ENCODE data around the gene SPDEF.
A peak's percentile ranks its signal among the peaks of the same experiment; 100 is the strongest.

SPDEF gene

GRCh38 chr6:34529665-34530327 is 26.3 kb downstream of the SPDEF start:
- Histone ChIP-seq H3K27me3 (ENCODE audit: insufficient read depth, low read length) (no peaks in the 10 kb centered on the region), H3K4me1 (ENCODE audit: insufficient read depth, low read length) (peaks cover 14% of the 10 kb centered on the region; the same call in 1 of the 2 replicates), H3K9me3 (ENCODE audit: insufficient read depth, low read depth, low read length) (no peaks in the 10 kb centered on the region), H3K9ac (ENCODE audit: low read depth, low read length) (no peak overlapping the region), H3K36me3 (ENCODE audit: insufficient read depth, low read depth, low read length) (no peaks in the 10 kb centered on the region), H3K27ac (ENCODE audit: low read length) (no peak overlapping the region), H3K4me3 (ENCODE audit: low read length) (no peak overlapping the region)

- no peak overlapping the region for H3K27ac ChIP-seq (ENCODE audit: low read length)
- H3K4me1 ChIP-seq (ENCODE audit: insufficient read depth, low read length): peaks cover 14% of the 10 kb centered on the region; the same call in 1 of the 2 replicates
- no peaks in the 10 kb centered on the region for H3K27me3 ChIP-seq (ENCODE audit: insufficient read depth, low read length)
- H3K4me3 ChIP-seq (ENCODE audit: low read length): no peak overlapping the region
- H3K36me3 ChIP-seq (ENCODE audit: insufficient read depth, low read depth, low read length): no peaks in the 10 kb centered on the region
- H3K9ac ChIP-seq (ENCODE audit: low read depth, low read length): no peak overlapping the region
- H3K9me3 ChIP-seq (ENCODE audit: insufficient read depth, low read depth, low read length): no peaks in the 10 kb centered on the region
Observed at GRCh38 chr6:34528996-34529664, 27.0 kb downstream of the SPDEF start.

GRCh38 chr6:34527751-34528670 is 28.1 kb downstream of the SPDEF start:
- Histone ChIP-seq H3K9ac (ENCODE audit: low read depth, low read length) (peak overlapping the region; percentile 75; the same call in 1 of the 2 replicates), H3K27me3 (ENCODE audit: insufficient read depth, low read length) (no peaks in the 10 kb centered on the region), H3K36me3 (ENCODE audit: insufficient read depth, low read depth, low read length) (no peaks in the 10 kb centered on the region), H3K4me1 (ENCODE audit: insufficient read depth, low read length) (peaks cover 14% of the 10 kb centered on the region; the same call in 1 of the 2 replicates), H3K4me3 (ENCODE audit: low read length) (peak overlapping the region; percentile 60; the same call in 1 of the 2 replicates), H3K27ac (ENCODE audit: low read length) (no peak overlapping the region), H3K9me3 (ENCODE audit: insufficient read depth, low read depth, low read length) (no peaks in the 10 kb centered on the region)

DNA sequence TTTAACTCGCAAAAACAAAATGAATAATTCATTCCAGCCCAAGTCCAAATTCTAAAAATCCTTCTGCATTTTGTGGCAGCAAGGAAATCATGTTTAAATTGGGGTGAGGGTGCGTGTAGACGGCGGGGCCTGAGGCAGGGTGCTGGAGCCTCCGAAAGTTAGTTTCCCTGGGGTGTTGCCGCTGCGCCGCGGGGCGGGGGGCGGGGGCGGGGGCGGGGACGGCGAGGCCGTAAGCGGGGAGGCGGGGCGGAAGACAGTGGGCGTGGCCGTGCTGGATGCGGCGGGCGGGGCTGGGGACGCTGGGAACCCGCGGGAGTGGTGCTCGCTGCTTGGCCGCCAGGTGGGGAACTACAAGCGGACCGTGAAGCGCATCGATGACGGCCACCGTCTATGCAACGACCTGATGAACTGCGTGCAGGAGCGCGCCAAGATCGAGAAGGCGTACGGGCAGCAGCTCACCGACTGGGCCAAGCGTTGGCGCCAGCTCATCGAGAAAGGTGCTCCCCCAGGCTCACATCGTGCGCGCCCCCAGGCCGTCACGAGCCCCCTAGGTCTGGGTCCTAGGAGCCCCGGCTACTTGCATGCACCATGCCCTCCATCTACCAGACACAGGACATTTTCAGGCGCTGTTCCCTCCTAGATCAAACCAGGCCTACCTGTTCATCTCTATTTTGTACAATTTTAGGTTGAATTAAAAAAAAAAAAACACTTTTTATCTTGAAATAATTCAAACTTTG is 29.0 kb downstream of the SPDEF start:
- Histone ChIP-seq H3K36me3 (ENCODE audit: insufficient read depth, low read depth, low read length) (no peaks in the 10 kb centered on the region), H3K4me1 (ENCODE audit: insufficient read depth, low read length) (peaks cover 14% of the 10 kb centered on the region; the same call in 1 of the 2 replicates), H3K27ac (ENCODE audit: low read length) (no peak overlapping the region), H3K9me3 (ENCODE audit: insufficient read depth, low read depth, low read length) (no peaks in the 10 kb centered on the region), H3K27me3 (ENCODE audit: insufficient read depth, low read length) (no peaks in the 10 kb centered on the region), H3K4me3 (ENCODE audit: low read length) (peak overlapping the region; percentile 60), H3K9ac (ENCODE audit: low read depth, low read length) (peak overlapping the region; percentile 75; the same call in 1 of the 2 replicates)

GRCh38 chr6:34526241-34526972 is 29.7 kb downstream of the SPDEF start:
- no peak overlapping the region for H3K9ac ChIP-seq (ENCODE audit: low read depth, low read length)
- H3K4me3 ChIP-seq (ENCODE audit: low read length): peak overlapping the region; percentile 58
- no peak overlapping the region for H3K27ac ChIP-seq (ENCODE audit: low read length)

GRCh38 chr6:34525431-34526175 is 30.5 kb downstream of the SPDEF start:
- H3K9me3 ChIP-seq (ENCODE audit: insufficient read depth, low read depth, low read length): no peaks in the 10 kb centered on the region
- H3K4me1 ChIP-seq (ENCODE audit: insufficient read depth, low read length): peaks cover 14% of the 10 kb centered on the region; the same call in 1 of the 2 replicates
- no peaks in the 10 kb centered on the region for H3K36me3 ChIP-seq (ENCODE audit: insufficient read depth, low read depth, low read length)
- no peak overlapping the region for H3K4me3 ChIP-seq (ENCODE audit: low read length)
- no peak overlapping the region for H3K27ac ChIP-seq (ENCODE audit: low read length)
- no peak overlapping the region for H3K9ac ChIP-seq (ENCODE audit: low read depth, low read length)
- H3K27me3 ChIP-seq (ENCODE audit: insufficient read depth, low read length): no peaks in the 10 kb centered on the region

More at GRCh38 chr6:34526241-34526972, 29.7 kb downstream of the SPDEF start:
- Histone ChIP-seq H3K9me3 (ENCODE audit: insufficient read depth, low read depth, low read length) (no peaks in the 10 kb centered on the region), H3K27me3 (ENCODE audit: insufficient read depth, low read length) (no peaks in the 10 kb centered on the region), H3K36me3 (ENCODE audit: insufficient read depth, low read depth, low read length) (no peaks in the 10 kb centered on the region), H3K4me1 (ENCODE audit: insufficient read depth, low read length) (peaks cover 14% of the 10 kb centered on the region; the same call in 1 of the 2 replicates)

DNA sequence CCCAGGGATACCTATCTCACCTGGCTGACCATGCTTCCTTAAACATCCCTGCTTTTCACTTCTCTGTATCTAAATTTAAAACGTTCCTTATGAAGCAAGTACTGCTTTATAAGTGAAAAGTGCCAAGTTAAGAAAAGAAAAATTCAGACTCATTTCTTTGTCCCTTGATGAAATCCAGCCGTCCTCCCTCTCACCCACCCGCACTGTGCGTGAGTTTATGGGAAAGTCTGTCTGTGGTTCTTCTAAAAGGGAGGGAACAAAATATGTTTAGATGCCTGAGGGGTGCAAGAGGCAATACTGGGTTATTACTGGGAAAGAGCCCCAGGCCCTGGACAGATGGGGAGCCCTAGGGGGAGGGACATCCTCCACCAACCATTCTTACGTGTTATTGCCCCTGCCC is 31.2 kb downstream of the SPDEF start:
- no peaks in the 10 kb centered on the region for H3K27me3 ChIP-seq (ENCODE audit: insufficient read depth, low read length)
- H3K4me1 ChIP-seq (ENCODE audit: insufficient read depth, low read length): peaks cover 14% of the 10 kb centered on the region; the same call in 1 of the 2 replicates
- no peak overlapping the region for H3K4me3 ChIP-seq (ENCODE audit: low read length)
- H3K9ac ChIP-seq (ENCODE audit: low read depth, low read length): no peak overlapping the region
- no peaks in the 10 kb centered on the region for H3K9me3 ChIP-seq (ENCODE audit: insufficient read depth, low read depth, low read length)
- no peak overlapping the region for H3K27ac ChIP-seq (ENCODE audit: low read length)
- H3K36me3 ChIP-seq (ENCODE audit: insufficient read depth, low read depth, low read length): no peaks in the 10 kb centered on the region

- Histone ChIP-seq H3K9me3 (ENCODE audit: insufficient read depth, low read depth, low read length) (no peaks in the 10 kb centered on the region), H3K27me3 (ENCODE audit: insufficient read depth, low read length) (no peaks in the 10 kb centered on the region), H3K4me3 (ENCODE audit: low read length) (no peak overlapping the region)
Observed at GRCh38 chr6:34524499-34524898, 31.6 kb downstream of the SPDEF start.

DNA sequence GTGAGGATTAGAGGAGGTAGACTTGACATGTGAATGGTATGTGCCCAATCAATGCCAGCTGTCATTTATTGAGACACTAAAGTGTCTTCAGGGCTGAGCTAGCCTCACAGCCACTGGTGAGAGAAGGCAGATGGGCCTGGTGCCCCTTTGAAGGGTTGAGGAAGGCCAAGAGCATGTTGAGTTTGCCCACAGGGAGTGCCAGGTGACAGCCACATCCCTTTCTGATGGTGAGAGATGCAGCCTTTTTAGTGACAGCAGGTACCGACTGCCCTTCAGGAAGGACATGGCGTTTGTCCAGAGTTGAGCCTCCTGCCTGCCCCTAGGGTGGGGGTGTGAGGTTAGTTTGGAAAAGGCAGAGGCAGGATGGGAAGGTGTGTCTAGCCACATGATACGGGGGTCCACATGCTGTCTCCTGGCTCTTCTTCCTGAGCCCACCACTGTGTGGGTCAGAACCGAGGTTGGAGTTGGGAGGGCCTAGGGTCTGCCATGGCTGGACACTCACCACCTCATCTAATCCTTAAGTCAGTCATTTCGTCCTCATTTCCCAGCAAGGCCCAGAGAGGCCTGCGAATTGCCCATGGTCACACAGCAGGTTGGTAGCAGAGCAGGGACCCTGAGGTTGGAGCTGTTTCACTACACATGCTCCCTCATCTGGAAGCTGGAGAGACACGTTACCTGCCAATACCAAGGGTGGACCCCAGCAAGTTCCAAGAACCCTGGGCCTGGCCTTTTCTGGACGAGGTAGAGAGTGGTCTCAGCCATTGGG is 32.5 kb downstream of the SPDEF start:
- Histone ChIP-seq H3K4me3 (ENCODE audit: low read length) (no peak overlapping the region), H3K36me3 (ENCODE audit: insufficient read depth, low read depth, low read length) (no peaks in the 10 kb centered on the region), H3K27me3 (ENCODE audit: insufficient read depth, low read length) (no peaks in the 10 kb centered on the region), H3K9ac (ENCODE audit: low read depth, low read length) (no peak overlapping the region), H3K9me3 (ENCODE audit: insufficient read depth, low read depth, low read length) (no peaks in the 10 kb centered on the region), H3K4me1 (ENCODE audit: insufficient read depth, low read length) (peaks cover 14% of the 10 kb centered on the region; the same call in 1 of the 2 replicates), H3K27ac (ENCODE audit: low read length) (no peak overlapping the region)

More at GRCh38 chr6:34524499-34524898, 31.6 kb downstream of the SPDEF start:
- Histone ChIP-seq H3K9ac (ENCODE audit: low read depth, low read length) (no peak overlapping the region), H3K36me3 (ENCODE audit: insufficient read depth, low read depth, low read length) (no peaks in the 10 kb centered on the region), H3K27ac (ENCODE audit: low read length) (no peak overlapping the region), H3K4me1 (ENCODE audit: insufficient read depth, low read length) (peaks cover 14% of the 10 kb centered on the region; the same call in 1 of the 2 replicates)

Data from iPS-20b (cell line).